HL-60 (cell line): ENCODE measurements around the gene HSPA13.

ENCODE experiments used
- CTCF ChIP-seq: IDR thresholded peaks from one replicate; pipeline ENCODE4 v1.5.1; 2011; ENCODE audit warnings: low read length, control low read depth, inconsistent platforms; ENCODE audit not compliant: insufficient read depth
- GABPA ChIP-seq: IDR thresholded peaks from 2 replicates; pipeline ENCODE4 v1.6.1; 2012; ENCODE audit warnings: low read depth
- POLR2AphosphoS5 ChIP-seq: IDR thresholded peaks from 2 replicates; pipeline ENCODE4 v1.6.1; 2012; ENCODE audit warnings: low read depth

GRCh38 chr21:14382835-14383595 lies at the start of gene HSPA13:
- TF ChIP-seq CTCF, result no peak
- peak; percentile 42; the same call in 1 of the 2 replicates for TF ChIP-seq POLR2AphosphoS5
- TF ChIP-seq GABPA, result no peak
